Prostate gland (tissue), 2 donors: ENCODE data around the gene TUSC1. TPM values are rescaled to one million over a fixed set of nuclear protein-coding genes. Genes with fewer than 3 reads are reported as not detected.

Source experiments
- DNase-seq: peaks from one replicate; pipeline ENCODE4 v3.0.0-alpha.2; 2019; ENCODE audit warnings: low spot score
- H3K27ac ChIP-seq, 2 donors: fragments of 200-600 bp; sonication (generic); 2 replicates each; pipeline ENCODE4 v1.5.1; 2017 to 2019
- H3K27me3 ChIP-seq: fragments of 200-600 bp; sonication (generic); replicated peaks from 2 replicates; pipeline ENCODE4 v1.5.1; 2019; ENCODE audit not compliant: insufficient read depth
- H3K36me3 ChIP-seq, 2 donors: fragments of 200-600 bp; sonication (generic); 1 replicate in 1 of 2; 2 replicates in 1 of 2; pipeline versions ENCODE4 v1.5.1 to v1.8.1; 2017 to 2019
- H3K4me1 ChIP-seq: fragments of 200-600 bp; sonication (generic); replicated peaks from 2 replicates; pipeline ENCODE4 v1.5.1; 2019
- H3K4me3 ChIP-seq, 2 donors: fragments of 200-600 bp; sonication (generic); 2 replicates each; pipeline ENCODE4 v1.5.1; 2017 to 2019
- H3K9me3 ChIP-seq: fragments of 200-600 bp; sonication (generic); 2 replicates; pipeline ENCODE4 v1.5.1; 2017
- CTCF ChIP-seq, 4 experiments: fragments of 200-600 bp in 2 of 4; fragments of 450-650 bp in 2 of 4; sonication (generic) in 2 of 4; IDR thresholded peaks; 1 replicate in 3 of 4; 2 replicates in 1 of 4; pipeline ENCODE4 v1.5.1; 2016 to 2019; ENCODE audit warnings: antibody characterized with exemption in 4 of 4, mild to moderate bottlenecking in 2 of 4, moderate library complexity in 2 of 4
- POLR2A ChIP-seq: fragments of 450-650 bp; IDR thresholded peaks from one replicate; pipeline ENCODE4 v1.6.1; 2016; ENCODE audit warnings: antibody characterized with exemption, mild to moderate bottlenecking
- POLR2AphosphoS5 ChIP-seq: sonication (generic); formaldehyde crosslinking; IDR thresholded peaks from one replicate; pipeline ENCODE4 v1.6.1; 2017; ENCODE audit warnings: antibody characterized with exemption
- WGBS: methylation state at CpG from one replicate; pipeline ENCODE4 v1.1.5; 2018; 5-methylcytosine and 5-hydroxymethylcytosine counted together
- intact Hi-C: fragments of 100-400 bp; cut with DNase I; formaldehyde crosslinking; loops from one replicate; pipeline ENCODE4 v1.14.2; 2022
- total RNA-seq, 2 donors: library from RNA; depleted of rRNA; stranded (reverse); fragments of >200 nt; gene quantifications; one replicate each; pipeline ENCODE4 v1.1.0, GENCODE V29; 2016

The TUSC1 gene
- total RNA-seq, 2 donors from 2014 or later = 35.6 to 37.2 TPM

GRCh38 chr9:25658571-25658970 is 19.7 kb downstream of the TUSC1 start:
- Histone ChIP-seq H3K4me1 (no peaks in the 10 kb centered on the region), H3K4me3 (no peak overlapping the region), H3K27ac (no peak overlapping the region), H3K27me3 (no peaks in the 10 kb centered on the region), H3K9me3 (no peaks in the 10 kb centered on the region), H3K36me3 (no peaks in the 10 kb centered on the region)
- DNase-seq = no peak
- 81% methylated on average over 2 of the region's 2 CpGs for WGBS
- intact Hi-C loops = no loop called here
- no peak for TF ChIP-seq POLR2AphosphoS5
- no peak for TF ChIP-seq POLR2A
- TF ChIP-seq CTCF (IDR thresholded peaks at IDR 0.05) = no peak

GRCh38 chr9:25654417-25654816 is 23.8 kb downstream of the TUSC1 start:
- Histone ChIP-seq H3K27me3 (no peaks in the 10 kb centered on the region), H3K27ac (no peak overlapping the region), H3K9me3 (no peaks in the 10 kb centered on the region), H3K4me3 (no peak overlapping the region), H3K4me1 (no peaks in the 10 kb centered on the region), H3K36me3 (no peaks in the 10 kb centered on the region)
- 87% methylated on average over 2 of the region's 2 CpGs for WGBS
- TF ChIP-seq CTCF (IDR thresholded peaks at IDR 0.05) (no peak), POLR2AphosphoS5 (no peak), POLR2A (no peak)
- intact Hi-C loops = no loop called here
- DNase-seq = no peak

- 53% methylated on average over 3 of the region's 3 CpGs for WGBS
- H3K4me3 ChIP-seq = no peak overlapping the region
- no peak for TF ChIP-seq POLR2AphosphoS5
- no peak for TF ChIP-seq CTCF (IDR thresholded peaks at IDR 0.05)
- no peak for TF ChIP-seq POLR2A
- H3K9me3 ChIP-seq = no peaks in the 10 kb centered on the region
- no peaks in the 10 kb centered on the region for H3K27me3 ChIP-seq
- H3K27ac ChIP-seq = no peak overlapping the region
- no peak for DNase-seq
- intact Hi-C loops = no loop called here
- no peaks in the 10 kb centered on the region for H3K4me1 ChIP-seq
- no peaks in the 10 kb centered on the region for H3K36me3 ChIP-seq
Measured at GRCh38 chr9:25648116-25648515, 30.1 kb downstream of the TUSC1 start.

- 86% methylated on average over 2 of the region's 2 CpGs for WGBS
- H3K9me3 ChIP-seq = no peaks in the 10 kb centered on the region
Measured at GRCh38 chr9:25636026-25636425, 42.2 kb downstream of the TUSC1 start.

More at GRCh38 chr9:25636026-25636425, 42.2 kb downstream of the TUSC1 start:
- intact Hi-C loops = no loop called here
- Histone ChIP-seq H3K27me3 (no peaks in the 10 kb centered on the region), H3K4me3 (no peak overlapping the region), H3K27ac (no peak overlapping the region), H3K36me3 (no peaks in the 10 kb centered on the region), H3K4me1 (no peaks in the 10 kb centered on the region)
- DNase-seq = no peak
- TF ChIP-seq CTCF (IDR thresholded peaks at IDR 0.05) (no peak), POLR2A (no peak), POLR2AphosphoS5 (no peak)
